K562 (cell line): Measurements from ENCODE around the gene ZNF260. TPM values are rescaled to one million over a fixed set of nuclear protein-coding genes. Genes with fewer than 3 reads are reported as not detected.

Experiments used
- BRCA1 ChIP-seq, 2 experiments: fragments of 450-650 bp in 1 of 2; sonication (generic) in 1 of 2; formaldehyde crosslinking in 1 of 2; IDR thresholded peaks; 2 replicates each; pipeline versions ENCODE4 v1.5.0 to v1.6.1; 2017 to 2020; ENCODE audit warnings: mild to moderate bottlenecking in 1 of 2, missing genetic modification reagents in 1 of 2
- ETV1 ChIP-seq: fragments of 450-650 bp; conservative IDR thresholded peaks from 2 replicates; pipeline ENCODE4 v1.6.1; 2016; ENCODE audit warnings: missing genetic modification characterization, control low read depth, low read depth, missing compliant biosample characterization
- EWSR1 ChIP-seq: fragments of 450-650 bp; IDR thresholded peaks from 2 replicates; pipeline ENCODE4 v1.6.1; 2018; ENCODE audit warnings: borderline replicate concordance, mild to moderate bottlenecking, low read depth, moderate library complexity; ENCODE audit not compliant: partially characterized antibody
- MAZ ChIP-seq, 2 experiments: fragments of 450-650 bp in 1 of 2; sonication (generic) in 1 of 2; formaldehyde crosslinking; IDR thresholded peaks in 1 of 2; conservative IDR thresholded peaks in 1 of 2; 2 replicates each; pipeline versions ENCODE4 v1.4.0 to v1.5.0; 2020; ENCODE audit warnings: mild to moderate bottlenecking in 1 of 2, missing genetic modification reagents in 1 of 2
- THRAP3 ChIP-seq: fragments of 450-650 bp; IDR thresholded peaks from 2 replicates; pipeline ENCODE4 v1.6.1; 2016; ENCODE audit warnings: mild to moderate bottlenecking, inconsistent platforms, borderline replicate concordance
- ZNF217 ChIP-seq: sonication (generic); formaldehyde crosslinking; IDR thresholded peaks from 2 replicates; pipeline ENCODE4 v1.8.0; 2022; ENCODE audit warnings: mild to moderate bottlenecking, missing genetic modification reagents
- ZNF354B ChIP-seq: fragments of 250-450 bp; sonication (Bioruptor Pico); IDR thresholded peaks from 2 replicates; pipeline ENCODE4 v1.4.0; 2020
- ZNF507 ChIP-seq: conservative IDR thresholded peaks from 2 replicates; pipeline ENCODE4 v1.6.1; 2017; ENCODE audit warnings: missing genetic modification characterization, missing compliant biosample characterization
- polyA plus RNA-seq, 8 experiments: library from polyadenylated mRNA; depleted of rRNA in 4 of 8; stranded (reverse) in 5 of 8; unstranded in 3 of 8; fragments of >200 nt; fragmentation: Nextera tagmentation in 2 of 8; fragmentation: Illumina TruSeq in 1 of 8; extraction: Ambion mirVana in 2 of 8; extraction: Trizol in 1 of 8; gene quantifications; 2 replicates each; pipeline versions ENCODE4 v1.2.1 to v1.2.3, GENCODE V29; 2011 to 2014; ENCODE audit warnings: inconsistent platforms in 1 of 8, missing spikeins in 1 of 8
- total RNA-seq, 7 experiments: library from RNA; depleted of rRNA in 6 of 7; stranded (reverse); fragments of >200 nt in 6 of 7; fragmentation: Illumina TruSeq in 2 of 7; extraction: Trizol in 2 of 7; gene quantifications; 2 replicates each; pipeline versions ENCODE4 v1.2.1 to v1.2.3, GENCODE V29; 2011 to 2021; ENCODE audit warnings: low replicate concordance in 1 of 7
- TF ChIP-seq, protein P1 (sequence below): sonication (generic); formaldehyde crosslinking; IDR thresholded peaks from 2 replicates; pipeline ENCODE4 v1.8.0; 2022; ENCODE audit warnings: mild to moderate bottlenecking, missing genetic modification reagents
- TF ChIP-seq, protein P2 (sequence below), 3 experiments: fragments of 200-800 bp in 1 of 3; fragments of 250-450 bp in 1 of 3; fragments of 450-650 bp in 1 of 3; sonication (Bioruptor Pico) in 1 of 3; sonication (Bioruptor generic) in 1 of 3; formaldehyde crosslinking in 1 of 3; IDR thresholded peaks; 2 replicates each; pipeline versions ENCODE4 v1.6.1 to v1.8.0; 2016 to 2022; ENCODE audit warnings: mild to moderate bottlenecking in 2 of 3, missing genetic modification characterization in 2 of 3, missing compliant biosample characterization in 1 of 3, moderate library complexity in 1 of 3
- TF ChIP-seq, protein P3 (sequence below): sonication (generic); formaldehyde crosslinking; IDR thresholded peaks from 2 replicates; pipeline ENCODE4 v1.9.0; 2022; ENCODE audit warnings: mild to moderate bottlenecking, missing genetic modification reagents
- TF ChIP-seq, protein P4 (sequence below): sonication (generic); formaldehyde crosslinking; IDR thresholded peaks from 2 replicates; pipeline ENCODE4 v1.8.0; 2022; ENCODE audit warnings: mild to moderate bottlenecking, missing genetic modification reagents
- TF ChIP-seq, protein P5 (sequence below): sonication (generic); formaldehyde crosslinking; IDR thresholded peaks from 2 replicates; pipeline ENCODE4 v1.8.1; 2022; ENCODE audit warnings: missing genetic modification reagents

The ZNF260 gene
- total and polyA plus RNA-seq, 9 of the 15 experiments (the other 6 are each of a cell fraction or from before 2014, with no cell fraction given) = 2.6 to 16.6 (median 5.8) TPM

DNA sequence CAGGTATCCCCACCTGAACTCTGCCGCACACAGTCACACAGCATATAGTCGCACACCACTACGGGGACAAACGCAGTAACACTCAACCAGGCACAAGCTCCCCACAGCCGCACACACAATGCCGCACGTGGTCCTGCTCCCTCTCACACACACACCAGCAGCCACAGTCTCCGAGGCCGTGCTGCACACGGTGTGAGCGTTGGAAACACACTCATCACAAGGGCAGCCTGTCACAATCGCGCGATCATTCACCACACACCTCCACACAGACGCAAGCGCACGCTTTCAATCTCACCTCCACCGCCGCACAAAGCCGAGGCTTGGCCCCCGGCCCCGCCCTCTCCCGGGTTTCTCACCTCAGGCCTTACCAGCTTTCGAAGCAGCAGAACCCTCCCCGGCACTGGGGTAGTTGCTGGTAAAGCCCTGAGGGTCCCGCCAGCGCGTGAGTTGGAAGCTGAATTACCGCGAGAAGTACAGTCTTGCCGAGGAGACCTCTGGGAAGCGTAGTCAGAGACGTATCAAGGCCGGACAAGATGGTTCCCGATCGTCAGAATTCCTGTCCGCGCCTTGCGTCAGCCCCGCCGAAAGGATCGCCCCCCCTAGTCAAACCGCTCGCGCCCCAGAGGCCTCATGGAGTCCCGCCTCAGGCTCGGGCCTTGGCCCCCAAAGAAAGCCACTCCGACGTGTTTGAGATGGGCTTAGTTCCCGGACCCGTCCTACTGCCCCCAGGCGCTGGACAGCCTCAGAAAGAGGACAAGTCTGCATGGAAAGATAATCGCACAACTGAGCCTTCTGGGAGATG, 38.8 kb downstream of the ZNF260 start, which contains the start of gene ZNF566 (continued):
- TF ChIP-seq, protein P1, sequence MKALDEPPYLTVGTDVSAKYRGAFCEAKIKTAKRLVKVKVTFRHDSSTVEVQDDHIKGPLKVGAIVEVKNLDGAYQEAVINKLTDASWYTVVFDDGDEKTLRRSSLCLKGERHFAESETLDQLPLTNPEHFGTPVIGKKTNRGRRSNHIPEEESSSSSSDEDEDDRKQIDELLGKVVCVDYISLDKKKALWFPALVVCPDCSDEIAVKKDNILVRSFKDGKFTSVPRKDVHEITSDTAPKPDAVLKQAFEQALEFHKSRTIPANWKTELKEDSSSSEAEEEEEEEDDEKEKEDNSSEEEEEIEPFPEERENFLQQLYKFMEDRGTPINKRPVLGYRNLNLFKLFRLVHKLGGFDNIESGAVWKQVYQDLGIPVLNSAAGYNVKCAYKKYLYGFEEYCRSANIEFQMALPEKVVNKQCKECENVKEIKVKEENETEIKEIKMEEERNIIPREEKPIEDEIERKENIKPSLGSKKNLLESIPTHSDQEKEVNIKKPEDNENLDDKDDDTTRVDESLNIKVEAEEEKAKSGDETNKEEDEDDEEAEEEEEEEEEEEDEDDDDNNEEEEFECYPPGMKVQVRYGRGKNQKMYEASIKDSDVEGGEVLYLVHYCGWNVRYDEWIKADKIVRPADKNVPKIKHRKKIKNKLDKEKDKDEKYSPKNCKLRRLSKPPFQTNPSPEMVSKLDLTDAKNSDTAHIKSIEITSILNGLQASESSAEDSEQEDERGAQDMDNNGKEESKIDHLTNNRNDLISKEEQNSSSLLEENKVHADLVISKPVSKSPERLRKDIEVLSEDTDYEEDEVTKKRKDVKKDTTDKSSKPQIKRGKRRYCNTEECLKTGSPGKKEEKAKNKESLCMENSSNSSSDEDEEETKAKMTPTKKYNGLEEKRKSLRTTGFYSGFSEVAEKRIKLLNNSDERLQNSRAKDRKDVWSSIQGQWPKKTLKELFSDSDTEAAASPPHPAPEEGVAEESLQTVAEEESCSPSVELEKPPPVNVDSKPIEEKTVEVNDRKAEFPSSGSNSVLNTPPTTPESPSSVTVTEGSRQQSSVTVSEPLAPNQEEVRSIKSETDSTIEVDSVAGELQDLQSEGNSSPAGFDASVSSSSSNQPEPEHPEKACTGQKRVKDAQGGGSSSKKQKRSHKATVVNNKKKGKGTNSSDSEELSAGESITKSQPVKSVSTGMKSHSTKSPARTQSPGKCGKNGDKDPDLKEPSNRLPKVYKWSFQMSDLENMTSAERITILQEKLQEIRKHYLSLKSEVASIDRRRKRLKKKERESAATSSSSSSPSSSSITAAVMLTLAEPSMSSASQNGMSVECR (CRISPR knock-in tag) = peak; percentile 54; the same call in 1 of the 2 replicates
- TF ChIP-seq, protein P2, sequence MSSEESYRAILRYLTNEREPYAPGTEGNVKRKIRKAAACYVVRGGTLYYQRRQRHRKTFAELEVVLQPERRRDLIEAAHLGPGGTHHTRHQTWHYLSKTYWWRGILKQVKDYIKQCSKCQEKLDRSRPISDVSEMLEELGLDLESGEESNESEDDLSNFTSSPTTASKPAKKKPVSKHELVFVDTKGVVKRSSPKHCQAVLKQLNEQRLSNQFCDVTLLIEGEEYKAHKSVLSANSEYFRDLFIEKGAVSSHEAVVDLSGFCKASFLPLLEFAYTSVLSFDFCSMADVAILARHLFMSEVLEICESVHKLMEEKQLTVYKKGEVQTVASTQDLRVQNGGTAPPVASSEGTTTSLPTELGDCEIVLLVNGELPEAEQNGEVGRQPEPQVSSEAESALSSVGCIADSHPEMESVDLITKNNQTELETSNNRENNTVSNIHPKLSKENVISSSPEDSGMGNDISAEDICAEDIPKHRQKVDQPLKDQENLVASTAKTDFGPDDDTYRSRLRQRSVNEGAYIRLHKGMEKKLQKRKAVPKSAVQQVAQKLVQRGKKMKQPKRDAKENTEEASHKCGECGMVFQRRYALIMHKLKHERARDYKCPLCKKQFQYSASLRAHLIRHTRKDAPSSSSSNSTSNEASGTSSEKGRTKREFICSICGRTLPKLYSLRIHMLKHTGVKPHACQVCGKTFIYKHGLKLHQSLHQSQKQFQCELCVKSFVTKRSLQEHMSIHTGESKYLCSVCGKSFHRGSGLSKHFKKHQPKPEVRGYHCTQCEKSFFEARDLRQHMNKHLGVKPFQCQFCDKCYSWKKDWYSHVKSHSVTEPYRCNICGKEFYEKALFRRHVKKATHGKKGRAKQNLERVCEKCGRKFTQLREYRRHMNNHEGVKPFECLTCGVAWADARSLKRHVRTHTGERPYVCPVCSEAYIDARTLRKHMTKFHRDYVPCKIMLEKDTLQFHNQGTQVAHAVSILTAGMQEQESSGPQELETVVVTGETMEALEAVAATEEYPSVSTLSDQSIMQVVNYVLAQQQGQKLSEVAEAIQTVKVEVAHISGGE (CRISPR knock-in tag; IDR thresholded peaks at IDR 0.05) = peak in 1 of 3 experiments; percentile 63; a peak in 2 of 6 replicates
- TF ChIP-seq, protein P3, sequence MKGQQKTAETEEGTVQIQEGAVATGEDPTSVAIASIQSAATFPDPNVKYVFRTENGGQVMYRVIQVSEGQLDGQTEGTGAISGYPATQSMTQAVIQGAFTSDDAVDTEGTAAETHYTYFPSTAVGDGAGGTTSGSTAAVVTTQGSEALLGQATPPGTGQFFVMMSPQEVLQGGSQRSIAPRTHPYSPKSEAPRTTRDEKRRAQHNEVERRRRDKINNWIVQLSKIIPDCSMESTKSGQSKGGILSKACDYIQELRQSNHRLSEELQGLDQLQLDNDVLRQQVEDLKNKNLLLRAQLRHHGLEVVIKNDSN = peak; percentile 75
- TF ChIP-seq ZNF354B (CRISPR knock-in tag) (no peak), EWSR1 (no peak), MAZ (CRISPR knock-in tag; conservative IDR thresholded peaks at IDR 0.05 in 1 of 2, IDR thresholded peaks at IDR 0.05 in 1 of 2) (peak in 1 of 2 experiments; percentile 53; a peak in 2 of 4 replicates), THRAP3 (0 out of 2 replicates have a peak, but pooled peaks have one; percentile 77), ZNF507 (tag) (no peak), ETV1 (no peak), ZNF217 (CRISPR knock-in tag) (no peak), BRCA1 (IDR thresholded peaks at IDR 0.05) (no peak), BRCA1 (CRISPR knock-in tag; IDR thresholded peaks at IDR 0.05) (peak; percentile 68; the same call in 1 of the 2 replicates)
- TF ChIP-seq, protein P4, sequence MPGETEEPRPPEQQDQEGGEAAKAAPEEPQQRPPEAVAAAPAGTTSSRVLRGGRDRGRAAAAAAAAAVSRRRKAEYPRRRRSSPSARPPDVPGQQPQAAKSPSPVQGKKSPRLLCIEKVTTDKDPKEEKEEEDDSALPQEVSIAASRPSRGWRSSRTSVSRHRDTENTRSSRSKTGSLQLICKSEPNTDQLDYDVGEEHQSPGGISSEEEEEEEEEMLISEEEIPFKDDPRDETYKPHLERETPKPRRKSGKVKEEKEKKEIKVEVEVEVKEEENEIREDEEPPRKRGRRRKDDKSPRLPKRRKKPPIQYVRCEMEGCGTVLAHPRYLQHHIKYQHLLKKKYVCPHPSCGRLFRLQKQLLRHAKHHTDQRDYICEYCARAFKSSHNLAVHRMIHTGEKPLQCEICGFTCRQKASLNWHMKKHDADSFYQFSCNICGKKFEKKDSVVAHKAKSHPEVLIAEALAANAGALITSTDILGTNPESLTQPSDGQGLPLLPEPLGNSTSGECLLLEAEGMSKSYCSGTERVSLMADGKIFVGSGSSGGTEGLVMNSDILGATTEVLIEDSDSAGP (CRISPR knock-in tag) = no peak
- TF ChIP-seq, protein P5, sequence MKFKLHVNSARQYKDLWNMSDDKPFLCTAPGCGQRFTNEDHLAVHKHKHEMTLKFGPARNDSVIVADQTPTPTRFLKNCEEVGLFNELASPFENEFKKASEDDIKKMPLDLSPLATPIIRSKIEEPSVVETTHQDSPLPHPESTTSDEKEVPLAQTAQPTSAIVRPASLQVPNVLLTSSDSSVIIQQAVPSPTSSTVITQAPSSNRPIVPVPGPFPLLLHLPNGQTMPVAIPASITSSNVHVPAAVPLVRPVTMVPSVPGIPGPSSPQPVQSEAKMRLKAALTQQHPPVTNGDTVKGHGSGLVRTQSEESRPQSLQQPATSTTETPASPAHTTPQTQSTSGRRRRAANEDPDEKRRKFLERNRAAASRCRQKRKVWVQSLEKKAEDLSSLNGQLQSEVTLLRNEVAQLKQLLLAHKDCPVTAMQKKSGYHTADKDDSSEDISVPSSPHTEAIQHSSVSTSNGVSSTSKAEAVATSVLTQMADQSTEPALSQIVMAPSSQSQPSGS (CRISPR knock-in tag) = no peak
